Vagina (tissue), 2 donors: ENCODE results near the gene NEUROD4.

Experiments
- CTCF ChIP-seq, 3 experiments: fragments of 450-650 bp in 2 of 3; fragments of 200-600 bp in 1 of 3; sonication (generic) in 1 of 3; IDR thresholded peaks; one replicate each; pipeline ENCODE4 v1.5.1; 2017 to 2019; ENCODE audit warnings: antibody characterized with exemption in 3 of 3, mild to moderate bottlenecking in 2 of 3, moderate library complexity in 2 of 3
- POLR2A ChIP-seq, 2 donors: fragments of 450-650 bp; IDR thresholded peaks; one replicate each; pipeline ENCODE4 v1.6.1; 2017; ENCODE audit warnings: antibody characterized with exemption in 2 of 2, mild to moderate bottlenecking in 2 of 2, moderate library complexity in 2 of 2

- no peak for TF ChIP-seq CTCF (IDR thresholded peaks at IDR 0.05)
- TF ChIP-seq POLR2A (IDR thresholded peaks at IDR 0.05), result no peak
Observed at GRCh38 chr12:55058082-55058481, 38.3 kb downstream of the NEUROD4 start.
